A549 (cell line): ENCODE measurements around the gene MAFB. TPM values are rescaled to one million over a fixed set of nuclear protein-coding genes. Genes with fewer than 3 reads are reported as not detected.

ENCODE experiments used
- ATAC-seq, 2 experiments: fragments of 200-7000 bp in 1 of 2; fragments of >200 bp in 1 of 2; cut with Nextera tagmentation in 1 of 2; cut with Tn5 transposase in 1 of 2; 3 replicates each; pipeline versions ENCODE4 v1.8.0 to v1.9.1; 2018 to 2020; ENCODE audit warnings: mild to moderate bottlenecking in 1 of 2, moderate library complexity in 1 of 2
- CTCF ChIA-PET: fragments of 300-600 bp; sonication (Branson Sonifier 250); formaldehyde crosslinking; extraction: SDS; loops from one replicate; lab custom pipeline; 2021; ENCODE audit warnings: antibody characterized with exemption, inconsistent platforms; lab: Yijun Ruan, JAX
- POLR2A ChIA-PET: fragments of 350-600 bp; formaldehyde crosslinking; extraction: SDS; loops from one replicate; lab custom pipeline; 2021; ENCODE audit warnings: antibody characterized with exemption, inconsistent platforms; lab: Yijun Ruan, JAX
- DNase-seq, 2 experiments: peaks; one replicate each; pipeline versions ENCODE4 v3.0.0 to v3.0.0-alpha.2; 2011 to 2016; ENCODE audit warnings: low read depth in 1 of 2, low spot score in 1 of 2
- FAIRE-seq: peaks from 2 replicates; lab custom pipeline; 2011; peaks lifted over from hg19 to GRCh38; lab: Jason Lieb, UNC
- H3K27ac ChIP-seq, 2 experiments: fragments of >200 bp; sonication (Bioruptor Twin); formaldehyde crosslinking; 3 replicates each; pipeline ENCODE4 v1.5.1; 2016 to 2017
- H3K4me1 ChIP-seq: fragments of >200 bp; sonication (Bioruptor Twin); formaldehyde crosslinking; 3 replicates; pipeline ENCODE4 v1.6.1; 2016
- H3K4me2 ChIP-seq: fragments of >200 bp; sonication (Bioruptor Twin); formaldehyde crosslinking; 3 replicates; pipeline ENCODE4 v1.6.1; 2016
- H3K4me3 ChIP-seq: fragments of >200 bp; sonication (Bioruptor Twin); formaldehyde crosslinking; 3 replicates; pipeline ENCODE4 v1.5.1; 2016
- H3K9me3 ChIP-seq: fragments of >200 bp; sonication (Bioruptor Twin); formaldehyde crosslinking; 3 replicates; pipeline ENCODE4 v1.6.1; 2016
- BHLHE40 ChIP-seq: IDR thresholded peaks from 2 replicates; pipeline ENCODE4 v1.6.1; 2012; ENCODE audit warnings: low read depth, low read length, inconsistent platforms
- CBX8 ChIP-seq: fragments of 200-600 bp; sonication (generic); IDR thresholded peaks from 2 replicates; pipeline ENCODE4 v1.6.1; 2016
- EHF ChIP-seq: fragments of 250-450 bp; sonication (Bioruptor Pico); IDR thresholded peaks from 2 replicates; pipeline ENCODE4 v1.5.0; 2020; ENCODE audit warnings: mild to moderate bottlenecking
- EP300 ChIP-seq, 2 experiments: fragments of >200 bp; sonication (Bioruptor Twin); formaldehyde crosslinking; IDR thresholded peaks; 2 replicates in 1 of 2; 3 replicates in 1 of 2; pipeline ENCODE4 v1.6.1; 2016 to 2017
- FOSL2 ChIP-seq, 2 experiments: fragments of 450-650 bp in 1 of 2; fragments of >200 bp in 1 of 2; sonication (Bioruptor Twin) in 1 of 2; formaldehyde crosslinking; IDR thresholded peaks; 2 replicates each; pipeline versions ENCODE4 v1.5.0 to v1.6.1; 2016 to 2020; ENCODE audit warnings: mild to moderate bottlenecking in 1 of 2, moderate library complexity in 1 of 2
- JUNB ChIP-seq: fragments of >200 bp; sonication (Bioruptor Twin); formaldehyde crosslinking; IDR thresholded peaks from 2 replicates; pipeline ENCODE4 v1.6.1; 2016
- MAFK ChIP-seq: fragments of 450-650 bp; IDR thresholded peaks from 2 replicates; pipeline ENCODE4 v1.6.1; 2014; ENCODE audit not compliant: partially characterized antibody
- MAZ ChIP-seq: fragments of 150-350 bp; IDR thresholded peaks from 2 replicates; pipeline ENCODE4 v1.6.1; 2014; ENCODE audit warnings: antibody characterized with exemption, low read depth, low read length, borderline replicate concordance
- NFE2L2 ChIP-seq: fragments of 150-350 bp; conservative IDR thresholded peaks from 2 replicates; pipeline ENCODE4 v1.6.1; 2014; ENCODE audit warnings: low read length
- NPAS2 ChIP-seq: fragments of 250-450 bp; sonication (Bioruptor Pico); IDR thresholded peaks from 2 replicates; pipeline ENCODE4 v1.8.0; 2022; ENCODE audit warnings: mild to moderate bottlenecking, moderate library complexity, borderline replicate concordance
- RCOR1 ChIP-seq: fragments of 150-350 bp; IDR thresholded peaks from 2 replicates; pipeline ENCODE4 v1.6.1; 2014; ENCODE audit warnings: antibody characterized with exemption, low read length, low read depth
- ZFP36 ChIP-seq: fragments of 450-650 bp; IDR thresholded peaks from 2 replicates; pipeline ENCODE4 v1.6.1; 2014; ENCODE audit warnings: borderline replicate concordance; ENCODE audit not compliant: partially characterized antibody
- WGBS: methylation state at CpG from one replicate; pipeline ENCODE4 v1.1.6; 2017; ENCODE audit errors: missing lambda C conversion rate; 5-methylcytosine and 5-hydroxymethylcytosine counted together
- polyA plus RNA-seq, 4 experiments: library from polyadenylated mRNA; depleted of rRNA in 3 of 4; stranded (reverse); fragments of >200 nt; fragmentation: RNase III in 1 of 4; extraction: RNeasy Plus Mini Kit Qiagen cat#74134 plus additional on column Dnase treatment in 1 of 4; gene quantifications; 2 replicates in 3 of 4; 3 replicates in 1 of 4; pipeline ENCODE4 v1.2.3, GENCODE V29; 2011 to 2017
- TF ChIP-seq, protein P1 (sequence below): fragments of 200-600 bp; sonication (generic); IDR thresholded peaks from 2 replicates; pipeline ENCODE4 v1.6.1; 2016; ENCODE audit warnings: antibody characterized with exemption, mild to moderate bottlenecking, moderate library complexity
- TF ChIP-seq, protein P2 (sequence below): fragments of 150-350 bp; IDR thresholded peaks from 2 replicates; pipeline ENCODE4 v1.6.1; 2014; ENCODE audit warnings: low read depth, mild to moderate bottlenecking, low read length
- TF ChIP-seq, protein P3 (sequence below): IDR thresholded peaks from 2 replicates; pipeline ENCODE4 v1.6.1; 2012
- TF ChIP-seq, protein P4 (sequence below): fragments of >200 bp; sonication (Bioruptor Twin); formaldehyde crosslinking; IDR thresholded peaks from 2 replicates; pipeline ENCODE4 v1.6.1; 2016
- TF ChIP-seq, protein P5 (sequence below): IDR thresholded peaks from 2 replicates; pipeline ENCODE4 v1.6.1; 2012; ENCODE audit warnings: low read depth, borderline replicate concordance

The MAFB gene
- polyA plus RNA-seq, 2 of the 4 experiments (the other 2 are of a cell fraction), result 0.04 TPM; not detected in 1

DNA sequence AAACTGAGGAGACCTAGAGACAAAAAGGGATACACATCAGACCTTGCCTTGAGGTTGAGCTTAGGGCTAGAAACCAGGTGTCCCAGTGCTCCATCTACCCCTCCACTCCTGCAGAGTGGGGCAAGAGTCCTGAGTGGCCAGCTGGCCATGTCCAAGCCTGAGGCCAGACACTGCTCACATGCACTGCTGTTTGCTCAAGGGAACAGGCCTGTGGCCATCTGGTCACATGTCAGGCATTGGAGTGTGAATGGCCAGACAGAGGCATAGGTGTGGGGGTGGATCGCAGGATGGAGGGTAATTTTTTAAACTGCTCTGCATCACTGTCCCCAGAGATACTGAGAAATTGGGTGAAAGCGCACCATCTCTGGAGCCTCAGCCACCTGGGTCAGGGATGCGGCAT lies 30.5 kb downstream of the MAFB start:
- TF ChIP-seq, protein P1, sequence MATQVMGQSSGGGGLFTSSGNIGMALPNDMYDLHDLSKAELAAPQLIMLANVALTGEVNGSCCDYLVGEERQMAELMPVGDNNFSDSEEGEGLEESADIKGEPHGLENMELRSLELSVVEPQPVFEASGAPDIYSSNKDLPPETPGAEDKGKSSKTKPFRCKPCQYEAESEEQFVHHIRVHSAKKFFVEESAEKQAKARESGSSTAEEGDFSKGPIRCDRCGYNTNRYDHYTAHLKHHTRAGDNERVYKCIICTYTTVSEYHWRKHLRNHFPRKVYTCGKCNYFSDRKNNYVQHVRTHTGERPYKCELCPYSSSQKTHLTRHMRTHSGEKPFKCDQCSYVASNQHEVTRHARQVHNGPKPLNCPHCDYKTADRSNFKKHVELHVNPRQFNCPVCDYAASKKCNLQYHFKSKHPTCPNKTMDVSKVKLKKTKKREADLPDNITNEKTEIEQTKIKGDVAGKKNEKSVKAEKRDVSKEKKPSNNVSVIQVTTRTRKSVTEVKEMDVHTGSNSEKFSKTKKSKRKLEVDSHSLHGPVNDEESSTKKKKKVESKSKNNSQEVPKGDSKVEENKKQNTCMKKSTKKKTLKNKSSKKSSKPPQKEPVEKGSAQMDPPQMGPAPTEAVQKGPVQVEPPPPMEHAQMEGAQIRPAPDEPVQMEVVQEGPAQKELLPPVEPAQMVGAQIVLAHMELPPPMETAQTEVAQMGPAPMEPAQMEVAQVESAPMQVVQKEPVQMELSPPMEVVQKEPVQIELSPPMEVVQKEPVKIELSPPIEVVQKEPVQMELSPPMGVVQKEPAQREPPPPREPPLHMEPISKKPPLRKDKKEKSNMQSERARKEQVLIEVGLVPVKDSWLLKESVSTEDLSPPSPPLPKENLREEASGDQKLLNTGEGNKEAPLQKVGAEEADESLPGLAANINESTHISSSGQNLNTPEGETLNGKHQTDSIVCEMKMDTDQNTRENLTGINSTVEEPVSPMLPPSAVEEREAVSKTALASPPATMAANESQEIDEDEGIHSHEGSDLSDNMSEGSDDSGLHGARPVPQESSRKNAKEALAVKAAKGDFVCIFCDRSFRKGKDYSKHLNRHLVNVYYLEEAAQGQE, result no peak
- TF ChIP-seq CBX8 (no peak), MAFK (no peak), NFE2L2 (no peak), EHF (CRISPR knock-in tag) (no peak), ZFP36 (no peak), FOSL2 (IDR thresholded peaks at IDR 0.05) (no peak), FOSL2 (CRISPR knock-in tag; IDR thresholded peaks at IDR 0.05) (no peak), MAZ (no peak), JUNB (no peak)
- TF ChIP-seq, protein P2, sequence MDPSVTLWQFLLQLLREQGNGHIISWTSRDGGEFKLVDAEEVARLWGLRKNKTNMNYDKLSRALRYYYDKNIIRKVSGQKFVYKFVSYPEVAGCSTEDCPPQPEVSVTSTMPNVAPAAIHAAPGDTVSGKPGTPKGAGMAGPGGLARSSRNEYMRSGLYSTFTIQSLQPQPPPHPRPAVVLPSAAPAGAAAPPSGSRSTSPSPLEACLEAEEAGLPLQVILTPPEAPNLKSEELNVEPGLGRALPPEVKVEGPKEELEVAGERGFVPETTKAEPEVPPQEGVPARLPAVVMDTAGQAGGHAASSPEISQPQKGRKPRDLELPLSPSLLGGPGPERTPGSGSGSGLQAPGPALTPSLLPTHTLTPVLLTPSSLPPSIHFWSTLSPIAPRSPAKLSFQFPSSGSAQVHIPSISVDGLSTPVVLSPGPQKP, result no peak
- TF ChIP-seq, protein P3, sequence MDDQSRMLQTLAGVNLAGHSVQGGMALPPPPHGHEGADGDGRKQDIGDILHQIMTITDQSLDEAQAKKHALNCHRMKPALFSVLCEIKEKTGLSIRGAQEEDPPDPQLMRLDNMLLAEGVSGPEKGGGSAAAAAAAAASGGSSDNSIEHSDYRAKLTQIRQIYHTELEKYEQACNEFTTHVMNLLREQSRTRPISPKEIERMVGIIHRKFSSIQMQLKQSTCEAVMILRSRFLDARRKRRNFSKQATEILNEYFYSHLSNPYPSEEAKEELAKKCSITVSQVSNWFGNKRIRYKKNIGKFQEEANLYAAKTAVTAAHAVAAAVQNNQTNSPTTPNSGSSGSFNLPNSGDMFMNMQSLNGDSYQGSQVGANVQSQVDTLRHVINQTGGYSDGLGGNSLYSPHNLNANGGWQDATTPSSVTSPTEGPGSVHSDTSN, result no peak
- FAIRE-seq (no peak), ATAC-seq (no peak), DNase-seq (no peak)
- WGBS, result 42% methylated on average over 3 of the region's 3 CpGs
- H3K4me3 ChIP-seq, result no peak overlapping the region
- H3K4me1 ChIP-seq, result no peaks in the 10 kb centered on the region
- no peak overlapping the region for H3K4me2 ChIP-seq
- H3K27ac ChIP-seq, result no peak overlapping the region
- ChIA-PET POLR2A (no interaction called here), CTCF (no interaction called here)
- no peaks in the 10 kb centered on the region for H3K9me3 ChIP-seq

DNA sequence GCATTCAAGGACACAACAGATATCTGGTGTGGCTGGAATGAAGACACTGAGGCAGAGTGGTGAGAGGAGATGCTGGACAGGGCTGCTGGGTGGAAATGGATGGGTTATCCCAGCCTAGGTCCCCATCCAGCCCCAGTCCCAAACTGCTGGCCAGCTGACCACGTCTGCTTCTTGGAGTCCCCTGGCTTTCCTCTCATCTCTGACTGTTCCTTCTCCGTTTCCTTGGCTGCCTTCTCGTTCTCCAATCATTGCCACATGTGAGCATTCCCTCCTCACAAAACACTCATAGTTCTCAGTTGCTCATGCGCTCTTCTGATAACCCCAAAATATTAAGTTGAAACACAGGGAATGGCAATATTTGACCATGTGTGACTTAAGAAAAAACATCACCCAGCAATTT lies 31.5 kb downstream of the MAFB start:
- H3K4me1 ChIP-seq, result no peaks in the 10 kb centered on the region
- DNase-seq (no peak), ATAC-seq (no peak), FAIRE-seq (no peak)
- TF ChIP-seq, protein P3, result no peak
- TF ChIP-seq EP300 (IDR thresholded peaks at IDR 0.05) (no peak), NPAS2 (CRISPR knock-in tag) (no peak), RCOR1 (no peak), NFE2L2 (no peak), BHLHE40 (no peak)
- TF ChIP-seq, protein P4, sequence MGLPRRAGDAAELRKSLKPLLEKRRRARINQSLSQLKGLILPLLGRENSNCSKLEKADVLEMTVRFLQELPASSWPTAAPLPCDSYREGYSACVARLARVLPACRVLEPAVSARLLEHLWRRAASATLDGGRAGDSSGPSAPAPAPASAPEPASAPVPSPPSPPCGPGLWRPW, result no peak
- TF ChIP-seq, protein P5, sequence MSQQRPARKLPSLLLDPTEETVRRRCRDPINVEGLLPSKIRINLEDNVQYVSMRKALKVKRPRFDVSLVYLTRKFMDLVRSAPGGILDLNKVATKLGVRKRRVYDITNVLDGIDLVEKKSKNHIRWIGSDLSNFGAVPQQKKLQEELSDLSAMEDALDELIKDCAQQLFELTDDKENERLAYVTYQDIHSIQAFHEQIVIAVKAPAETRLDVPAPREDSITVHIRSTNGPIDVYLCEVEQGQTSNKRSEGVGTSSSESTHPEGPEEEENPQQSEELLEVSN, result no peak
- POLR2A ChIA-PET, result no interaction called here
- H3K4me2 ChIP-seq, result no peak overlapping the region
- CTCF ChIA-PET, result interaction anchor here (1.2 kb wide), 1 partner anchor 13 kb away, joined by 3 read pairs; no protein-coding TSS in a partner anchor
- no peak overlapping the region for H3K4me3 ChIP-seq
- no peak overlapping the region for H3K27ac ChIP-seq
- H3K9me3 ChIP-seq, result no peaks in the 10 kb centered on the region
- whole genome bisulfite sequencing, result 24% methylated on average over 4 of the region's 4 CpGs
